ENCODE results near the gene HCFC2.
"Not testable (repeated sequence)": the region's sequence is repeated elsewhere in the genome, so short reads cannot be mapped to it uniquely, and the experiment has no call there.

Gene HCFC2

GRCh38 chr12:104057771-104058197 lies 6.5 kb upstream of the HCFC2 start:
- peak; percentile 44 for DNase-seq (ENCODE audit: low spot score)

GRCh38 chr12:104058802-104059201 lies 5.5 kb upstream of the HCFC2 start:
- no peak for DNase-seq (ENCODE audit: low spot score)

GRCh38 chr12:104059963-104060362 lies 4.4 kb upstream of the HCFC2 start:
- no peak for DNase-seq (ENCODE audit: low spot score)

GRCh38 chr12:104060791-104061190 lies 3.5 kb upstream of the HCFC2 start:
- no peak for DNase-seq (ENCODE audit: low spot score)

GRCh38 chr12:104063712-104064030 lies 660 bp upstream of the HCFC2 start:
- no peak for DNase-seq (ENCODE audit: low spot score)

GRCh38 chr12:104064842-104065427 lies 604 bp downstream of the HCFC2 start:
- peak; percentile 10 for DNase-seq (ENCODE audit: low spot score)

- DNase-seq (ENCODE audit: low spot score): no peak
These were observed 7.8 kb downstream of the HCFC2 start for GRCh38 chr12:104072099-104072498.

GRCh38 chr12:104073699-104074098 lies 9.4 kb downstream of the HCFC2 start:
- DNase-seq (ENCODE audit: low spot score): no peak

GRCh38 chr12:104079024-104079423 lies 14.7 kb downstream of the HCFC2 start:
- DNase-seq (ENCODE audit: low spot score): no peak

- no peak for DNase-seq (ENCODE audit: low spot score)
These were observed 16.4 kb downstream of the HCFC2 start for GRCh38 chr12:104080764-104081163.

GRCh38 chr12:104083769-104084475 lies 19.6 kb downstream of the HCFC2 start:
- no peak for DNase-seq (ENCODE audit: low spot score)

- DNase-seq (ENCODE audit: low spot score): no peak
These were observed 26.4 kb downstream of the HCFC2 start for GRCh38 chr12:104090685-104091084.

- no peak for DNase-seq (ENCODE audit: low spot score)
These were observed 26.8 kb downstream of the HCFC2 start for GRCh38 chr12:104091136-104091535.

GRCh38 chr12:104094284-104094683 lies 30.0 kb downstream of the HCFC2 start:
- no peak for DNase-seq (ENCODE audit: low spot score)

- DNase-seq (ENCODE audit: low spot score): no peak
These were observed 31.0 kb downstream of the HCFC2 start for GRCh38 chr12:104095289-104095688.

- DNase-seq (ENCODE audit: low spot score): no peak
These were observed 33.6 kb downstream of the HCFC2 start for GRCh38 chr12:104097954-104098353.

- DNase-seq (ENCODE audit: low spot score): no peak
These were observed 41.1 kb downstream of the HCFC2 start for GRCh38 chr12:104105461-104105860.

GRCh38 chr12:104106965-104107364 lies 42.6 kb downstream of the HCFC2 start:
- DNase-seq (ENCODE audit: low spot score): no peak

- peak; percentile 79 for DNase-seq (ENCODE audit: low spot score)
These were observed 44.6 kb downstream of the HCFC2 start for GRCh38 chr12:104108755-104109445.

GRCh38 chr12:104109446-104110271 lies 45.3 kb downstream of the HCFC2 start:
- DNase-seq (ENCODE audit: low spot score): no peak

GRCh38 chr12:104114834-104115586 lies 50.7 kb downstream of the HCFC2 start:
- DNase-seq (ENCODE audit: low spot score): not testable (repeated sequence)

GRCh38 chr12:104115587-104115975 lies 51.2 kb downstream of the HCFC2 start:
- no peak for DNase-seq (ENCODE audit: low spot score)
